Epithelial cell of esophagus (primary cell): ENCODE data around the gene MFN2.
"Not testable (repeated sequence)": the region's sequence is repeated elsewhere in the genome, so short reads cannot be mapped to it uniquely, and the experiment has no call there.

ENCODE experiments used
- DNase-seq: peaks from one replicate; pipeline ENCODE4 v3.0.0; 2010; ENCODE audit warnings: low read depth
- H3K4me3 ChIP-seq: 2 replicates; pipeline ENCODE4 v1.5.1; 2011; ENCODE audit warnings: mild to moderate bottlenecking, low read length, control low read depth
- TF ChIP-seq, protein P1 (sequence below): IDR thresholded peaks from 2 replicates; pipeline ENCODE4 v1.5.1; 2011; ENCODE audit warnings: low read depth, mild to moderate bottlenecking, low read length, control low read depth, inconsistent platforms; ENCODE audit not compliant: insufficient read depth; ENCODE audit errors: missing control alignments

MFN2 gene

DNA sequence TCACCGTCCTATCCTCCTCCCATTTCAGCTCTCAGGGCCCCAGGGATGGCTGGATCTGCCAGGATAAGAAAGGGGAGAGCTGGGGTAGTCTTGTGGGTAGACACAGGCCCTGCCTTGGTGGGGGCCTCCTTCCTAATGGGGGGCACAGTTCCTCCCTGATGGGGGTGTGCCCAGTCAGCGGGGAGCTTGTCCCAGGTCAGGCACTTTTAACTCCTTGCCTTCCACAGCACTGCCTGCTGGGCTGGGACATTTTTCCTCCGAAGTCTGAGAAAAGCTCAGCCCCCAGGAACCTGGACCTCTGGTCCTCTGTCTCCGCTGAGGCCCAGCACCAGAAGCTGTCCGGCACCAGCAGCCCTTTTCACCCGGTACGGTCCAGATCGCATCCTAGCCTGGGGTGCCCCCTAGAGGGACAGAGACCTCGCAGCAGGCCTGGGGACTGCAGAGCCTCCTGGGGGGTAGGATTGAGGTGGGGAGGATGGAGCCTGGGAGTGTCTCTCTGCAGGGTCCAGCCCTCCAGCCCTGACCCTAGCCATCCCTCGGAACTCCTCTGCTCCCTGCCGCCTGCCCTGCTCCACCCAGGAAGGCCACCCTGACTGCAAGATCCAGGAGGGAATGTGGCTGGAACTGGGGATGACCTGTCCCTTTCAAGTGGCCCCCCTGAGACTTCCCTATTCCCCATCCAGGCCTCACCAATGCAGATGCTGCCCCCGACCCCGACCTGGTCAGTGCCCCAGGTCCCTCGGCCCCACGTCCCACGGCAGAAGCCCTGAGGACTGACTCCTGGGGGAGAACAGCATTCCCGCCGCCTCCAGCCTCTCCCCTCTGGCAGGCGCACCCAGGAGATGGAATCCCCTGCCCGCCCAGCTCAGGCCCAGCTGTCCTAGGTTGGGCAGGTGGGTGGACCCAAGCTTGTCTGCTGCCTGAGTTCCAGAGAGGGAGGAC, 51.1 kb downstream of the MFN2 start:
- H3K4me3 ChIP-seq = no peak overlapping the region
- peak; percentile 29 for DNase-seq

DNA sequence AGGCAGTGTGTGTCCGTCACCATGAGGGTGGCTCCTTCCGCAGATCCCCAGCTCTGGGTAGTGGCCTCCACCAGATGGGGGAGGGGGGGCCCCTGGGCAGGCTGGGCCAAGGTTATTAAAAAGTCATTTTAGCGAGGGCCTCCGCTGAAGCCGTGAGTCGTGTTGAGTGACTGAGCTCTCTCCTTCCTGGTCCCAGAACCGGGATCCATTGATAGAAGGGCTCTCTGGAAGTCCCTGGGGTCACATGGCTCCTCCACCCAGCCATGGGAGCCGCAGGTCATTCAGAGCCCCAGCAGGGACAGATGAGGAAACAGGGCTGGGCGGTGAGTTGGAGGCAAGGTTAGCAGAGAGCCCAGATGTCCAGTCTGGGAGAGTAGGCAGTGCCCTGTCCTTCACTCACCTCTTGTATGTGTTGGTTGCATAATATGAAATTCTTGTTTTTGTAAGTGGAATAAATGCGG, 51.9 kb downstream of the MFN2 start:
- TF ChIP-seq, protein P1, sequence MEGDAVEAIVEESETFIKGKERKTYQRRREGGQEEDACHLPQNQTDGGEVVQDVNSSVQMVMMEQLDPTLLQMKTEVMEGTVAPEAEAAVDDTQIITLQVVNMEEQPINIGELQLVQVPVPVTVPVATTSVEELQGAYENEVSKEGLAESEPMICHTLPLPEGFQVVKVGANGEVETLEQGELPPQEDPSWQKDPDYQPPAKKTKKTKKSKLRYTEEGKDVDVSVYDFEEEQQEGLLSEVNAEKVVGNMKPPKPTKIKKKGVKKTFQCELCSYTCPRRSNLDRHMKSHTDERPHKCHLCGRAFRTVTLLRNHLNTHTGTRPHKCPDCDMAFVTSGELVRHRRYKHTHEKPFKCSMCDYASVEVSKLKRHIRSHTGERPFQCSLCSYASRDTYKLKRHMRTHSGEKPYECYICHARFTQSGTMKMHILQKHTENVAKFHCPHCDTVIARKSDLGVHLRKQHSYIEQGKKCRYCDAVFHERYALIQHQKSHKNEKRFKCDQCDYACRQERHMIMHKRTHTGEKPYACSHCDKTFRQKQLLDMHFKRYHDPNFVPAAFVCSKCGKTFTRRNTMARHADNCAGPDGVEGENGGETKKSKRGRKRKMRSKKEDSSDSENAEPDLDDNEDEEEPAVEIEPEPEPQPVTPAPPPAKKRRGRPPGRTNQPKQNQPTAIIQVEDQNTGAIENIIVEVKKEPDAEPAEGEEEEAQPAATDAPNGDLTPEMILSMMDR = no peak
- DNase-seq = no peak
- H3K4me3 ChIP-seq = no peak overlapping the region

More for the DNA sequence above, 51.1 kb downstream of the MFN2 start:
- TF ChIP-seq, protein P1 = peak; percentile 49

DNA sequence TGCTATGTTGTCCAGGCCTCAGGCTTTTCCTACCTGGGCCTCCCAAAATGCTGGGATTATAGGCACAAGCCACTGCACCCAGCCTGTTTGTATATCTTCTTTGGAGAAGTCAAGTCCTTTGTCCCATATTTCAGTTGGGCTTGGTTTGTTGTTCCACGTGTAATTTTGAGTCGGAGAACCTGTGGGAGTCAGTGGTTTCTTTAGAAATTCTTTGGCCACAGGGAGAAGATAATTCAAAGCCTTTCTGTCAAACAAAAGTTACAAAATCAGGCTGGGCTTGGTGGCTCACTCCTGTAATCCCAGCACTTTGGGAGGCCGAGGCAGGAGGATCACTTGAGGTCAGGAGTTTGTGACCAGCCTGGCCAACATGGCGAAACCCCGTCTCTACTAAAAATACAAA, 53.2 kb downstream of the MFN2 start:
- not testable (repeated sequence) for DNase-seq, H3K4me3 ChIP-seq

DNA sequence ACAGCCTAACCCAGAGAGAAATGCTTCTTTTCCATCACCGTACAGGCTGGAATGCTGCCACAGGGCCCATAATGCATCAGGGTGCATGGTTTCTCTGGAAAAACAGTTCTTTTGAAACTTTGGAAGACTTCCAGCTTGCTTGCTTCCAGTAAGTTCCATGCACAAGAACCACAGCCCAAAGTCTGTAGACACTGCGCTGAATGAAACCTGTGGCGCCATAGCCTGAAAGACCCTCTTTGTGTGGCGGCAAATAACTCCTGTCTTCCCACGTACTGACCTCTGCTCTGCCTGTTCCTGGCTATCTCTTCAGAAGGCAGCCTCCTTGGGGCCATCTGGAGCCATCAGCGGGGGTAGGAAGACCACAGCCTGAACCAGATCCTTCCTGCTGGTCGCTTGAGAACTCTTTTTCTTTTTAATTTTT, 54.1 kb downstream of the MFN2 start:
- no peak overlapping the region for H3K4me3 ChIP-seq
- DNase-seq = no peak
- TF ChIP-seq, protein P1 = no peak

DNA sequence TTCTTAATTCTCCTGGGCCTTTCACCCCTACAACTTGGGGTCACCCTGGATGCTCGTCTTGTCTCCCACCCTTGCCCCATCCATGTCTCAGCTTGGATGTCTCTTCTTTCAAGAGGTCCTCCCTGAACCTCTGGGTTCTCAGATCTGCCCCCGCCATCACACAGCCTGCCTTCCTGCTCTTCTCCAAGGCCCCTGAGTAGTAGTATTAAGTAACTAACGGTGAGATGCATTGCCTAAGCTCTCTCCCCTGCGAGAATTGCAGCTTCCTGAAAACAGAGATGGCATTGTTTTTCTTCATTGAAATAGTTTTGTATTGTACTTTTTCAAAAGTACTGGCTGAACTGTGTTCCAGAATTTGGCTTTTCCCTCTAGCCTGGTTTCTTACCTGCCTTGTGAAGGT, 55.1 kb downstream of the MFN2 start:
- no peak for DNase-seq
- H3K4me3 ChIP-seq = no peak overlapping the region
- TF ChIP-seq, protein P1 = no peak

DNA sequence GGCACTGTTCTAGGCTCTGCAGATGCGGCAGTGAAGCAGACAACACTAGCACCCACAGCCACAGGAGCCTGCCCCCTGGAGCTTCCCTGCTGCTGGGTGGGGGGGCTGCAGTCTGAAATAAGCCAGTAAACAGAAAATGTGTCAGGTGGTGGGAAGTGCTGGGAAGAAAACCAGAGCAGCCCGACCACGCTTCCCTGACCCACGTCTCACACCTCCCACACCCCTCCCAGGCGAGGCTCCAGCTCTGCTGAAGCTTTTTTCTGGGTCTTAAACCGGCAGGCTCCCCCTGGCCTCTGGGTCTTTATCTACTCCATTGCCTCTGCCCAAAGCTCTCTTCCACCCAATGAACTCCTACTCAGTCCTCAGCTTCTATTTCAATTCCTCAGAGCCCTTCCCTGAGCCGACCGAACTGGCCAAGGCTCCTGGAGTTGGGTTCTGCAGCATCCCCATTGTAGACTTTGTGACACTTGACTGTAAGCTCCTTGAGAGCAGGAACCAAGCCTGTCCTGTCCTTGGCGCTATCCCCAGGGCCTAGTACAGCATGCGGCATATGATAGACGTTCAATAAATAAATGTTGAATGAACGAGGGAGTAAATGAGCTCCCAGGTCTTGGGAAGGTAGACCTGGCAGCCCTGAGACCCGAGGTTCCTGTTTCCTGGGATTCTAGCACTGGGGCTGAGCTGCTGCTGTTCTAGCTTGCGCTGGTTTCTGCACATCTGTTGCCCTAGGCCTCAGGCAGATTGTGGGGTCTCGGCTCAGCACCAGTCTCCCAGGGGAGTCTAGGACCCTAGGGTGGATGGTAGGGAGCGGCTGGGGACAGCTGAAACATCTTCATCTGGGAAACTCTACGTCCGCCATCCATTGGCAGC, 57.5 kb downstream of the MFN2 start:
- TF ChIP-seq, protein P1 = no peak
- no peak for DNase-seq
- H3K4me3 ChIP-seq = no peak overlapping the region
